Mesendoderm (in vitro differentiated cells): ENCODE data around the gene RAB29.

Experiments
- DNase-seq: peaks from one replicate; pipeline ENCODE4 v3.0.0; 2013
- H2AK5ac ChIP-seq: 2 replicates; pipeline ENCODE4 v1.6.1; 2013; ENCODE audit warnings: low read length, inconsistent platforms
- H2BK120ac ChIP-seq: 2 replicates; pipeline ENCODE4 v1.6.1; 2013; ENCODE audit warnings: low read depth, mild to moderate bottlenecking, low read length, moderate library complexity, mixed read lengths
- H2BK15ac ChIP-seq: replicated peaks from 2 replicates; pipeline ENCODE4 v1.6.1; 2013; ENCODE audit warnings: low read depth, mild to moderate bottlenecking, moderate library complexity
- H2BK5ac ChIP-seq: 2 replicates; pipeline ENCODE4 v1.6.1; 2013; ENCODE audit warnings: low read length, inconsistent platforms
- H3K18ac ChIP-seq: 2 replicates; pipeline ENCODE4 v1.6.1; 2013; ENCODE audit warnings: mild to moderate bottlenecking, low read length, mixed read lengths
- H3K23ac ChIP-seq: one replicate; pipeline ENCODE4 v1.6.1; 2013; ENCODE audit warnings: low read length
- H3K27ac ChIP-seq: 2 replicates; pipeline ENCODE4 v1.5.1; 2013; ENCODE audit warnings: low read depth, mild to moderate bottlenecking, inconsistent platforms, low read length, moderate library complexity
- H3K27me3 ChIP-seq: 2 replicates; pipeline ENCODE4 v1.6.1; 2013; ENCODE audit warnings: low read length, control low read depth, mild to moderate bottlenecking, inconsistent platforms; ENCODE audit not compliant: insufficient read depth, poor library complexity
- H3K36me3 ChIP-seq: 2 replicates; pipeline ENCODE4 v1.6.1; 2013; ENCODE audit warnings: low read length, inconsistent platforms; ENCODE audit not compliant: control insufficient read depth, insufficient read depth
- H3K4ac ChIP-seq: one replicate; pipeline ENCODE4 v1.6.1; 2013; ENCODE audit warnings: low read depth, mild to moderate bottlenecking, low read length, moderate library complexity
- H3K4me1 ChIP-seq: 2 replicates; pipeline ENCODE4 v1.6.1; 2013; ENCODE audit warnings: low read depth, low read length, inconsistent platforms; ENCODE audit not compliant: control insufficient read depth
- H3K4me2 ChIP-seq: 2 replicates; pipeline ENCODE4 v1.6.1; 2013; ENCODE audit warnings: low read length
- H3K4me3 ChIP-seq: 2 replicates; pipeline ENCODE4 v1.5.1; 2013; ENCODE audit warnings: mild to moderate bottlenecking, low read length
- H3K56ac ChIP-seq: one replicate; pipeline ENCODE4 v1.6.1; 2013; ENCODE audit warnings: low read length
- H3K79me1 ChIP-seq: 2 replicates; pipeline ENCODE4 v1.6.1; 2013; ENCODE audit warnings: low read length, inconsistent platforms
- H3K79me2 ChIP-seq: 2 replicates; pipeline ENCODE4 v1.6.1; 2013; ENCODE audit warnings: mild to moderate bottlenecking, low read length; ENCODE audit not compliant: control insufficient read depth, insufficient read depth
- H3K9ac ChIP-seq: 2 replicates; pipeline ENCODE4 v1.6.1; 2013; ENCODE audit warnings: low read length, inconsistent platforms
- H4K5ac ChIP-seq: one replicate; pipeline ENCODE4 v1.6.1; 2013; ENCODE audit warnings: low read length
- H4K8ac ChIP-seq: one replicate; pipeline ENCODE4 v1.6.1; 2013; ENCODE audit warnings: low read depth, mild to moderate bottlenecking, control low read depth, low read length, moderate library complexity
- WGBS: extraction: QIAGEN DNeasy Blood & Tissue Kit; methylation state at CpG from one replicate; pipeline ENCODE4 v1.1.7; 2013; ENCODE audit warnings: low lambda C conversion rate, missing lambda C conversion rate; ENCODE audit not compliant: insufficient coverage; ENCODE audit errors: extremely low coverage; 5-methylcytosine and 5-hydroxymethylcytosine counted together

The RAB29 gene

DNA sequence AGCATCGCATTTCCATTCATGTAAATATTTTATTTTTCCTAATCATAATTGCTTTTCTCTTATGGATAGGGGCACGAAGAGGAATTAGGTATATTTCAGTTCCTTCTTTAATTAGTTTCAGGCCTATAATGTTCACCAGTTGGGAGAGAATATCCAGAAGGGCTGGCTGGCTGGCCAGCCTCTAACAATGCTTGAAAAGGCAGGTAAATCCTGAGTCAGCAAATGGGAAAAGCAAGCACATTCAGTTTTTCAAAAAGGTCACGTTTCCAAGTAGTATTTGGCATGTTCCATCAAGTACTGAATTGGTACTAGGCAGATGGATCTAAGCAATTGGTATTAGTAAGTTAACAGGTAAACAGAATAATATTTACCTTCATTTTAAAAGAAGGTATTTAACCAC is 8.0 kb downstream of the RAB29 start:
- WGBS, result no CpG with 5 or more reads among the region's 3 CpGs
- Histone ChIP-seq H3K4me1 (no peaks in the 10 kb centered on the region), H4K8ac (no peak overlapping the region), H3K9ac (no peak overlapping the region), H3K79me1 (no peaks in the 10 kb centered on the region), H3K36me3 (no peaks in the 10 kb centered on the region), H3K4me2 (no peak overlapping the region), H3K56ac (no peak overlapping the region), H2BK5ac (no peak overlapping the region), H3K23ac (no peak overlapping the region), H3K4ac (no peak overlapping the region), H3K79me2 (no peaks in the 10 kb centered on the region), H3K27me3 (no peaks in the 10 kb centered on the region), H2AK5ac (no peak overlapping the region), H3K27ac (no peak overlapping the region), H2BK120ac (no peak overlapping the region), H4K5ac (no peak overlapping the region), H2BK15ac (no peak overlapping the region), H3K4me3 (no peak overlapping the region), H3K18ac (no peak overlapping the region)
- no peak for DNase-seq

- H3K18ac ChIP-seq, result no peak overlapping the region
- H2AK5ac ChIP-seq, result no peak overlapping the region
- H3K56ac ChIP-seq, result no peak overlapping the region
- H3K9ac ChIP-seq, result no peak overlapping the region
- no peak overlapping the region for H2BK5ac ChIP-seq
- no peak overlapping the region for H4K5ac ChIP-seq
- DNase-seq, result no peak
- H2BK120ac ChIP-seq, result no peak overlapping the region
- H3K4ac ChIP-seq, result no peak overlapping the region
- H3K79me1 ChIP-seq, result no peaks in the 10 kb centered on the region
- no peaks in the 10 kb centered on the region for H3K4me1 ChIP-seq
- no peaks in the 10 kb centered on the region for H3K27me3 ChIP-seq
- no peak overlapping the region for H3K23ac ChIP-seq
- no peak overlapping the region for H3K4me2 ChIP-seq
- H3K4me3 ChIP-seq, result no peak overlapping the region
- no peaks in the 10 kb centered on the region for H3K79me2 ChIP-seq
- no CpG with 5 or more reads among the region's 3 CpGs for WGBS
- H3K36me3 ChIP-seq, result no peaks in the 10 kb centered on the region
- no peak overlapping the region for H4K8ac ChIP-seq
- no peak overlapping the region for H3K27ac ChIP-seq
- no peak overlapping the region for H2BK15ac ChIP-seq
These were observed 8.7 kb downstream of the RAB29 start for GRCh38 chr1:205766570-205766969.

GRCh38 chr1:205766038-205766437 is 9.2 kb downstream of the RAB29 start:
- Histone ChIP-seq H2BK15ac (no peak overlapping the region), H3K18ac (no peak overlapping the region)

GRCh38 chr1:205764578-205764977 is 10.7 kb downstream of the RAB29 start:
- H2AK5ac ChIP-seq, result no peak overlapping the region
- H3K18ac ChIP-seq, result no peak overlapping the region
- H3K9ac ChIP-seq, result no peak overlapping the region
- no peak overlapping the region for H3K4me3 ChIP-seq
- no peaks in the 10 kb centered on the region for H3K79me2 ChIP-seq
- no peak for DNase-seq
- H3K4me2 ChIP-seq, result no peak overlapping the region
- no peak overlapping the region for H2BK120ac ChIP-seq
- no peaks in the 10 kb centered on the region for H3K79me1 ChIP-seq
- no peaks in the 10 kb centered on the region for H3K27me3 ChIP-seq
- WGBS, result no CpG with 5 or more reads among the region's 2 CpGs
- H3K23ac ChIP-seq, result no peak overlapping the region
- H3K27ac ChIP-seq, result no peak overlapping the region
- no peak overlapping the region for H4K5ac ChIP-seq
- no peak overlapping the region for H3K4ac ChIP-seq
- no peak overlapping the region for H3K56ac ChIP-seq
- H3K36me3 ChIP-seq, result no peaks in the 10 kb centered on the region
- no peak overlapping the region for H4K8ac ChIP-seq
- no peak overlapping the region for H2BK15ac ChIP-seq
- no peak overlapping the region for H2BK5ac ChIP-seq
- no peaks in the 10 kb centered on the region for H3K4me1 ChIP-seq

More at GRCh38 chr1:205766038-205766437, 9.2 kb downstream of the RAB29 start:
- no peak overlapping the region for H3K56ac ChIP-seq
- H3K36me3 ChIP-seq, result no peaks in the 10 kb centered on the region
- no peak overlapping the region for H3K27ac ChIP-seq
- no peak overlapping the region for H2BK120ac ChIP-seq
- WGBS, result no CpG with 5 or more reads among the region's 5 CpGs
- no peak overlapping the region for H3K4ac ChIP-seq
- no peak overlapping the region for H3K23ac ChIP-seq
- H2AK5ac ChIP-seq, result no peak overlapping the region
- H3K4me3 ChIP-seq, result no peak overlapping the region
- H4K8ac ChIP-seq, result no peak overlapping the region
- DNase-seq, result no peak
- no peaks in the 10 kb centered on the region for H3K27me3 ChIP-seq
- H3K4me1 ChIP-seq, result no peaks in the 10 kb centered on the region
- no peak overlapping the region for H2BK5ac ChIP-seq
- no peak overlapping the region for H3K4me2 ChIP-seq
- no peaks in the 10 kb centered on the region for H3K79me2 ChIP-seq
- H4K5ac ChIP-seq, result no peak overlapping the region
- no peaks in the 10 kb centered on the region for H3K79me1 ChIP-seq
- H3K9ac ChIP-seq, result no peak overlapping the region

- DNase-seq, result no peak
These were observed 11.3 kb downstream of the RAB29 start for GRCh38 chr1:205763980-205764379.

DNA sequence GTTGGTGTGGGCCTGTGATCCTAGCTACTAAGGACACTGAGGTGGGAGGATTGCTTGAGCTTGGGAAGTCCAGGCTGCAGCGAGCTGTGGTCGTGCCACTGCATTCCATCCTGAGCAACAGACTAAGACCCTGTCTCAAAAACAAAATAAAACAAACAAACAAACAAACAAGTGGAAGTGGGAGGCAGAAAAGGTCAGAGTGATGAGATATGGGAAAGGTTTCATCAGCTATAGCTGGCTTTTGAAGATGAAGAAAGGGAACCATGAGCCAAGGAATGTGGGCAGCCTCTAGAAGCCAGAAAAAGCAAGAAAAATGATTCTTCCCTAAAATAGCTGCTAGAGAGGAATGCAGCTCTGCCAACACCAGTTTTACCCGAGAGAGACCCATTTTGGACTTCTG is 14.7 kb downstream of the RAB29 start:
- H3K36me3 ChIP-seq, result no peaks in the 10 kb centered on the region
- no peak overlapping the region for H3K56ac ChIP-seq
- no peak overlapping the region for H3K4me2 ChIP-seq
- H3K4ac ChIP-seq, result no peak overlapping the region
- H3K27me3 ChIP-seq, result no peaks in the 10 kb centered on the region
- no peak overlapping the region for H2BK5ac ChIP-seq
- no peak overlapping the region for H2BK15ac ChIP-seq
- H3K18ac ChIP-seq, result no peak overlapping the region
- no peaks in the 10 kb centered on the region for H3K4me1 ChIP-seq
- no peaks in the 10 kb centered on the region for H3K79me1 ChIP-seq
- H3K79me2 ChIP-seq, result no peaks in the 10 kb centered on the region
- H3K4me3 ChIP-seq, result no peak overlapping the region
- DNase-seq, result no peak
- no peak overlapping the region for H3K9ac ChIP-seq
- no peak overlapping the region for H3K27ac ChIP-seq
- no peak overlapping the region for H3K23ac ChIP-seq
- H2AK5ac ChIP-seq, result no peak overlapping the region
- H4K5ac ChIP-seq, result no peak overlapping the region
- no CpG with 5 or more reads among the region's 3 CpGs for WGBS
- H2BK120ac ChIP-seq, result no peak overlapping the region
- no peak overlapping the region for H4K8ac ChIP-seq

More at GRCh38 chr1:205763980-205764379, 11.3 kb downstream of the RAB29 start:
- Histone ChIP-seq H3K27me3 (no peaks in the 10 kb centered on the region), H3K27ac (no peak overlapping the region), H3K4me2 (no peak overlapping the region), H3K56ac (no peak overlapping the region), H3K4ac (no peak overlapping the region), H4K5ac (no peak overlapping the region), H4K8ac (no peak overlapping the region), H2BK15ac (no peak overlapping the region), H3K18ac (no peak overlapping the region), H3K4me1 (no peaks in the 10 kb centered on the region), H3K79me2 (no peaks in the 10 kb centered on the region), H3K4me3 (no peak overlapping the region), H3K23ac (no peak overlapping the region), H3K36me3 (no peaks in the 10 kb centered on the region), H2AK5ac (no peak overlapping the region), H2BK120ac (no peak overlapping the region), H2BK5ac (no peak overlapping the region), H3K79me1 (no peaks in the 10 kb centered on the region), H3K9ac (no peak overlapping the region)
